ENCODE data around the gene OR3A3.
"Not testable (repeated sequence)": the region's sequence is repeated elsewhere in the genome, so short reads cannot be mapped to it uniquely, and the experiment has no call there.

The OR3A3 gene

GRCh38 chr17:3411070-3411469, at the start of gene OR3A3:
TSS of gene OR3A3 (plus strand) at chr17:3411370.
- no peak for DNase-seq

DNA sequence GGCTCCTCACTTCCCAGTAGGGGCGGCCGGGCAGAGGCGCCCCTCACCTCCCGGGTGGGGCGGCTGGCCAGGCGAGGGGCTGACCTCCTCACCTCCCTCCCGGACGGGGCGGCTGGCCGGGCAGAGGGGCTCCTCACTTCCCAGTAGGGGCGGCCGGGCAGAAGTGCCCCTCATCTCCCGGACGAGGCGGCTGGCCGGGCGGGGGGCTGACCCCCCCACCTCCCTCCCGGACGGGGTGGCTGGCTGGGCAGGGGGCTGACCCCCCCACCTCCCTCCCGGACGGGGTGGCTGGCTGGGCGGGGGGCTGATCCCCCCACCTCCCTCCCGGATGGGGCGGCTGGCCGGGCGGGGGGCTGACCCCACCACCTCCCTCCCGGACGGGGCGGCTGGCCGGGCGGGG, 40.0 kb upstream of the OR3A3 start:
- not testable (repeated sequence) for DNase-seq

GRCh38 chr17:3378321-3378720, 32.8 kb upstream of the OR3A3 start:
- DNase-seq, result no peak

DNA sequence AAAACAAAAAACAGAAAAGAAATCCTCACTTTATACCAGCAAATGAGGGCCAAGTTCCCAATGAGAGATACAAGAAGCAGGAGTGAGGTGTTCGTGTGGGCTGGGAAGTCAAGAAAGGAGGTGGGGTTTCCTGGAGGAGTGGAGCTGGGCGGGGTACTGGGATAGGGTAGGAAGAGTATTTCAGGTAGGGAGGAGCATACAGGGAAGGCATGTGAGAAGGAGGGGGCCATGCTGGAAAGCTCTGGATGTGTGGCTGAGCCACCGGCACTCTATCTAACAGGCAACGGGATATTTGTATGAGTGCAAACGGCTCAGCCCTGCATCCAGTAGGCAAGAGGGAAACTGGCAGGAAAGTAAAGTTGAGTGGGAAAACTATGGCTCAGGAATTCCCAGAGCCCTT, 29.2 kb upstream of the OR3A3 start:
- DNase-seq, result no peak

- no peak for DNase-seq
Observed at GRCh38 chr17:3385869-3386816, 25.0 kb upstream of the OR3A3 start, which contains the start of gene OR3A2. TSS of gene OR3A2 (minus strand) at chr17:3386308.

- DNase-seq, result no peak
Observed at GRCh38 chr17:3389791-3390190, 21.4 kb upstream of the OR3A3 start.

- DNase-seq, result not testable (repeated sequence)
Observed at GRCh38 chr17:3397801-3398200, 13.4 kb upstream of the OR3A3 start.

- DNase-seq, result no peak
Observed at GRCh38 chr17:3398310-3398709, 12.9 kb upstream of the OR3A3 start, which contains the start of gene OR1E1. TSS of gene OR1E1 (minus strand) at chr17:3398410. CDS start at chr17:3398410, 0 bp downstream.

GRCh38 chr17:3400055-3400454, 11.1 kb upstream of the OR3A3 start:
- DNase-seq, result no peak

DNA sequence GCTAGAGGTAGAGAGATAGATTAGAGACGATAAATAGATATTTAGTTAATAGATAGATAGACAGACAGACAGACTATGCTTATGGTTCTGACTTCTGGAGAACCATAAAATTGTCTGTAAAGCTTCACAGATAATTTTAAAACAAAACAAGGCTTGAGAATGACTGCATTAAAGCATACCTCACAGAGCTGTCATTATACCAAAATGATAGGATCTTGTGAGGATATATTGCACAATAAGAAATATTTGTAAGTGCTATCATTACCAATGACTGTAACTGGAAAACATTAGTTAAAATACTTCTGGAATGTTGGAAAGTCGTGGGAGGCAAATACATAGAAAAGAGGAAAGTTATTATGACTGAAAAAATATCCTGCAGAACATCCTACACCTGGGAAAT, 9.4 kb upstream of the OR3A3 start:
- no peak for DNase-seq

DNA sequence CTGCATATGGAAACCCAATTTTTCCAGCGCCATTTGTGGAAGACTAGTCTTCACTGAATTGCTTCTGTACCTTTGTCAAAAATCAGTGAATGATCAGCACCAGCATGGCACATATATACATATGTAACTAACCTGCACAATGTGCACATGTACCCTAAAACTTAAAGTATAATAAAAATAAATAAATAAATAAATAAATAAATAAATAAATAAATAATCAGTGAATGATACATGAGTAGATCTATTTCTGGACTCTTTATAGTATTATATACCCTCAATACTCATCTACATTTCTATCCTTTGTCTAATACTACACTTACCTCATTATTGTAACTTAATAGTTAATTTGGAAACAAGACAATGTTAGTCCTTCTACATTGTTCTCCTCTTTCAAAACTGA, 7.3 kb upstream of the OR3A3 start:
- not testable (repeated sequence) for DNase-seq

DNA sequence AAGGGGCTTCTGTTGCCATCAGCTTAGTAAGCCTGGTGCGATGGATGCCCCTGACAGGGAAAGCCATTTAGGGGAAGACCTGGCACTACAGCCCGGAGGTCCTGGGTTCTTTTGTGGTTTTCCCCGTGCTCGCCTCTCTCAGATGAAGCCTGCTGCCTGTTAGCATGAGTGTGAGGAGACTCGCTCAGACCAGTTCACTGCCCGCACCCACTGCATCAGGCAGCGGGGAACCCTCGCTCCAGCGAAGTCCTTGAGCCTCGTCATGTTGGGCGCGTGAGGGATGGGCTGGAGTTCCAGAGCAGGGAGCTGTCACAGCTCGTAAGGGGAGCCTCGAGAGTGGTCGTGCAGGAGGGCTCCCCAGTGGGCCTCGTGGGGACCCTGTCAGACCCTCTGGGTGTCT, 1.0 kb downstream of the OR3A3 start:
- not testable (repeated sequence) for DNase-seq

- DNase-seq, result no peak
Observed at GRCh38 chr17:3415610-3416009, 4.4 kb downstream of the OR3A3 start.

DNA sequence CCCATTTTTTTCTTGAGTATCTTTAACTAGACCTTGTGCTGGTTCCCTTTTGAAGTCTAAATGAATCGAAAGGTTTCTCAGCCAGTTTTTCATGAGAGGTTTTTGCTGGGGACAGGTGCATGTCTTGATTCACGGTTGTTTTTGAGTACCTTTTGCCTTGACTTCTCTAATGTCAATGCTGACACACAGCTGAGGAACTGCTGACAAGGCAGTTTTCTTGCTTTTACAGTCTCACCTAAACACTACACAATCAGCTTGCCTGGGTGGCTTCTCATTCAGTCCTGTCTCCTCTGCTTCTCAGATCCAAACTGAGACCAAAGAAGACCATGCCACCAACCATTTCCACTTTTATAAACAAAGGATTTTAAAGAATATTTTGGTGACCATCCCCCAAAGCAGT, 7.1 kb downstream of the OR3A3 start:
- no peak for DNase-seq

DNA sequence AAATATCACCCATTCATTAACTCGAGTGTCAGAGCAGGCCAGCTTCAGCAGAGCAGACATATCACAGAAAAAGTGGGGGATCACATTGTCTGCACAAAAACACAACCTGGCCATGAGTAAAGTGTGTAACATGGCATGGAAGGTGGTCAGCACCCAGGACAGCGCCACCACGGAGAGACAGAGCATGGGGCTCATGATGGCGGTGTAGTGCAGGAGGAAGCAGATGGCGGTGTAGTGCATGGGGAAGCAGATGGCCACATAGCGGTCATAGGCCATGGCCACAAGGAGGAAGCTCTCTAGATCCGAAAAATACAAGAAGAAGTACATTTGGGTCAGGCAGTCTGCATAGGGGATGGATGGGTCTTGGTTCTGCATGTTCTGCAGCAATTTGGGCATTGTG, 22.0 kb downstream of the OR3A3 start:
- DNase-seq, result not testable (repeated sequence)

GRCh38 chr17:3433741-3434140, 22.6 kb downstream of the OR3A3 start, which contains the start of gene OR1E2:
TSS of gene OR1E2 (minus strand) at chr17:3433841. CDS start at chr17:3433841, 0 bp downstream.
- DNase-seq, result no peak

- no peak for DNase-seq
Observed at GRCh38 chr17:3438368-3438767, 27.2 kb downstream of the OR3A3 start.

- no peak for DNase-seq
Observed at GRCh38 chr17:3440451-3440850, 29.3 kb downstream of the OR3A3 start.

- DNase-seq, result no peak
Observed at GRCh38 chr17:3447625-3448024, 36.5 kb downstream of the OR3A3 start.

- no peak for DNase-seq
Observed at GRCh38 chr17:3448059-3448665, 37.0 kb downstream of the OR3A3 start.

DNA sequence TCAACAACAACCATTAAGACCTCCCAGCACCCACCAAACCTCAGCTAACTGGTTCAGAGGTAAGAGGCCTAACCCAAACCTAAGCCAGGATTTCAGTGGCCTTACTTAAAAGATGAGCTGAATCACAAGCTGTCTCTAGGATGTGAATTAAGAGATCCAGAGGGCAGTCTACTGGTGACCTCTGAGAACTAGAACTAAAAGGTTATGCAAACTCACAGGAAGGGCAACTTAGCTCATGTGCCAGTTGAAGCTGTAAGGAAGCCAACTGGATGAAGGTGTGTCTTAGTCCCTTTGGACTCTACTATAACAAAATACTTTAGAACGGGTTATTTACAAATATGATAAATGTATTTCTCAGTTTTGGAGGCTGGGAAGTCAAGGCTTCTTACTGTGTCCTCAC, 55.2 kb downstream of the OR3A3 start:
- DNase-seq, result not testable (repeated sequence)

DNA sequence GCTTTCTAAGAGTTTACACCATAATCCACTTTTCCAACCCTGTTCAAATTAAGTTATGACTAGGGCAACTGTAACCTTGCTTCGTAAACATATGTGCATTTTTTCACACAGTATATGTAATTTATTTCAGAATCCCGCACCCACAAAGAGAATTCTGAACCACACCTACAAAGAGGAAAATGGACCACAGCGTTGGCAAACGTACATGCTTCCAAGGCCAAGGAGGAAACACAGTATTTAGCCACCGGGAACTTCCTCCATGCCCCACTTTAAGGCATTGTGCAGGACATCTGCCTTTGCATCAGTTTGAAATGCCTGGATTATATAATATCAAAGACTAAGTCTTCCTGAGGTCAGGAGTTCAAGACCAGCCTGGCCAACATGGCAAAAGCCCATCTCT, 58.4 kb downstream of the OR3A3 start:
- no peak for DNase-seq

DNA sequence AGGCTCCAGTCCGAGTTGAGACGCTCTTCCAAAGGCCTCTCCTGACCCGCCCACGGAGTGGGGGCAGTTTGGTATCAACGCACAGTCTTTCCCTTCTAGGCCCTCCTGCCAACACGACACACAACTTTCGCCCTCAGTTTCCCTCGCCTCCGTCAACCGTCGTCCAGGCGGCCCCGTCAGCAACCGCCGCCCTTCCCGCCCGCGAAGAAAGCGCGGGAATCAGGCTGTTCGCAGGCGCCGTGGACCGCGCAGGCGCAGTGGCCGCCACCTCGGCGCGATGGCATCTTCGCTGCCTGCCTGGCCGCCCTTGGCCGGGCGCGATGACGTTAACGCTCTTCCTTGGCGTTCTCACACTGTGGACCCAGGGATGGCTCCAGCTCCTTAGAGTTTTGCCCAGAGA, 60.4 kb downstream of the OR3A3 start, which contains the start of gene SPATA22:
Gene SPATA22 (minus strand): TSS at position 221 of the 400 bp plus-strand sequence. CDS start 2,494 bp downstream, outside the sequence.
- DNase-seq, result no peak

GRCh38 chr17:3472137-3472536, 61.0 kb downstream of the OR3A3 start:
- DNase-seq, result no peak
